Hepatocyte (in vitro differentiated cells): ENCODE measurements around the gene SP7. TPM values are rescaled to one million over a fixed set of nuclear protein-coding genes. Genes with fewer than 3 reads are reported as not detected.

Experiments
- DNase-seq: peaks from one replicate; pipeline ENCODE4 v3.0.0-alpha.2; 2016; ENCODE audit warnings: low spot score
- H2AFZ ChIP-seq: fragments of 200-600 bp; sonication (generic); 2 replicates; pipeline ENCODE4 v1.6.0; 2016; ENCODE audit warnings: antibody characterized with exemption, mild to moderate bottlenecking
- H3K27ac ChIP-seq: fragments of 200-600 bp; sonication (generic); 2 replicates; pipeline ENCODE4 v1.5.1; 2016; ENCODE audit warnings: mild to moderate bottlenecking
- H3K27me3 ChIP-seq: fragments of 200-600 bp; sonication (generic); 2 replicates; pipeline ENCODE4 v1.6.1; 2016
- H3K36me3 ChIP-seq: fragments of 200-600 bp; sonication (generic); replicated peaks from 2 replicates; pipeline ENCODE4 v1.5.1; 2016; ENCODE audit warnings: low read depth; ENCODE audit not compliant: insufficient read depth
- H3K4me1 ChIP-seq: fragments of 200-600 bp; sonication (generic); 2 replicates; pipeline ENCODE4 v1.5.1; 2016; ENCODE audit warnings: mild to moderate bottlenecking, moderate library complexity; ENCODE audit not compliant: insufficient read depth
- H3K4me2 ChIP-seq: fragments of 200-600 bp; sonication (generic); 2 replicates; pipeline ENCODE4 v1.6.0; 2016
- H3K4me3 ChIP-seq: fragments of 200-600 bp; sonication (generic); 2 replicates; pipeline ENCODE4 v1.5.1; 2016; ENCODE audit warnings: mild to moderate bottlenecking
- H3K79me2 ChIP-seq: fragments of 200-600 bp; sonication (generic); 2 replicates; pipeline ENCODE4 v1.6.0; 2017; ENCODE audit warnings: mild to moderate bottlenecking
- H3K9me2 ChIP-seq: fragments of 200-600 bp; sonication (generic); replicated peaks from 2 replicates; pipeline ENCODE4 v1.6.0; 2017; ENCODE audit warnings: mild to moderate bottlenecking; ENCODE audit not compliant: insufficient read depth
- H3K9me3 ChIP-seq: fragments of 200-600 bp; sonication (generic); 2 replicates; pipeline ENCODE4 v1.5.1; 2016; ENCODE audit warnings: low read depth, mild to moderate bottlenecking
- H4K20me1 ChIP-seq: fragments of 200-600 bp; sonication (generic); 2 replicates; pipeline ENCODE4 v1.6.0; 2016; ENCODE audit warnings: mild to moderate bottlenecking; ENCODE audit not compliant: insufficient read depth, poor library complexity, severe bottlenecking
- CTCF ChIP-seq: fragments of 200-600 bp; sonication (generic); IDR thresholded peaks from 2 replicates; pipeline ENCODE4 v1.5.1; 2016; ENCODE audit warnings: antibody characterized with exemption, mild to moderate bottlenecking; ENCODE audit not compliant: poor library complexity
- EZH2 ChIP-seq: fragments of 200-600 bp; sonication (generic); IDR thresholded peaks from 2 replicates; pipeline ENCODE4 v1.6.1; 2016; ENCODE audit warnings: antibody characterized with exemption, mild to moderate bottlenecking, borderline replicate concordance
- EZH2phosphoT487 ChIP-seq: fragments of 200-600 bp; sonication (generic); IDR thresholded peaks from one replicate; pipeline ENCODE4 v1.6.1; 2018; ENCODE audit warnings: antibody characterized with exemption, mild to moderate bottlenecking, low read depth, moderate library complexity; ENCODE audit not compliant: unreplicated experiment, severe bottlenecking
- WGBS: methylation state at CpG from one replicate; pipeline ENCODE4 v1.1.6; 2016; ENCODE audit warnings: low lambda C conversion rate; ENCODE audit errors: missing lambda C conversion rate; 5-methylcytosine and 5-hydroxymethylcytosine counted together
- polyA plus RNA-seq: library from polyadenylated mRNA; unstranded; fragments of >200 nt; fragmentation: Nextera tagmentation; extraction: Ambion mirVana; gene quantifications from 2 replicates; pipeline ENCODE4 v1.2.1, GENCODE V29; 2016
- total RNA-seq: library from RNA; depleted of rRNA; stranded (reverse); fragments of >200 nt; gene quantifications from 2 replicates; pipeline ENCODE4 v1.2.3, GENCODE V29; 2014

The SP7 gene
- total and polyA plus RNA-seq, 2 experiments from 2014 or later, result 0.20 to 0.60 TPM

GRCh38 chr12:53343969-53344368, 7.8 kb upstream of the SP7 start:
- Histone ChIP-seq H3K4me1 (peaks cover 5% of the 10 kb centered on the region), H3K27me3 (no peaks in the 10 kb centered on the region), H2AFZ (peak overlapping the region; percentile 99), H3K4me3 (no peak overlapping the region), H3K9me3 (no peaks in the 10 kb centered on the region), H3K9me2 (no peaks in the 10 kb centered on the region), H3K36me3 (no peaks in the 10 kb centered on the region), H4K20me1 (no peaks in the 10 kb centered on the region), H3K79me2 (no peaks in the 10 kb centered on the region), H3K27ac (no peak overlapping the region), H3K4me2 (peak overlapping the region; percentile 99)
- DNase-seq, result no peak
- TF ChIP-seq CTCF (no peak), EZH2phosphoT487 (no peak), EZH2 (no peak)
- 95% methylated on average over 4 of the region's 4 CpGs for WGBS

- no peak overlapping the region for H3K27ac ChIP-seq
- peaks cover 6% of the 10 kb centered on the region for H3K4me1 ChIP-seq
- H3K4me3 ChIP-seq, result no peak overlapping the region
- no peaks in the 10 kb centered on the region for H3K36me3 ChIP-seq
- no peak for DNase-seq
- no peaks in the 10 kb centered on the region for H3K27me3 ChIP-seq
- no peak overlapping the region for H2AFZ ChIP-seq
- H3K4me2 ChIP-seq, result no peak overlapping the region
- no peaks in the 10 kb centered on the region for H3K79me2 ChIP-seq
- H3K9me2 ChIP-seq, result no peaks in the 10 kb centered on the region
- TF ChIP-seq EZH2phosphoT487 (no peak), CTCF (no peak), EZH2 (no peak)
- H4K20me1 ChIP-seq, result no peaks in the 10 kb centered on the region
- WGBS, result 53% methylated on average over 3 of the region's 3 CpGs
- H3K9me3 ChIP-seq, result no peaks in the 10 kb centered on the region
Measured at GRCh38 chr12:53343449-53343848, 7.3 kb upstream of the SP7 start.

- H2AFZ ChIP-seq, result no peak overlapping the region
- H3K27ac ChIP-seq, result no peak overlapping the region
- H3K9me3 ChIP-seq, result no peaks in the 10 kb centered on the region
- no peak overlapping the region for H3K4me2 ChIP-seq
- no peaks in the 10 kb centered on the region for H3K9me2 ChIP-seq
- H3K36me3 ChIP-seq, result no peaks in the 10 kb centered on the region
- H3K27me3 ChIP-seq, result peaks cover 3% of the 10 kb centered on the region
- no peak overlapping the region for H3K4me3 ChIP-seq
- H4K20me1 ChIP-seq, result no peaks in the 10 kb centered on the region
- H3K79me2 ChIP-seq, result no peaks in the 10 kb centered on the region
- TF ChIP-seq EZH2phosphoT487 (no peak), CTCF (no peak), EZH2 (no peak)
- DNase-seq, result no peak
- WGBS, result 83% methylated on average over 8 of the region's 9 CpGs
- peaks cover 10% of the 10 kb centered on the region for H3K4me1 ChIP-seq
Measured at GRCh38 chr12:53340398-53340797, 4.2 kb upstream of the SP7 start.

- Histone ChIP-seq H2AFZ (no peak overlapping the region), H3K27ac (no peak overlapping the region), H4K20me1 (no peaks in the 10 kb centered on the region), H3K79me2 (no peaks in the 10 kb centered on the region), H3K4me3 (no peak overlapping the region), H3K4me2 (no peak overlapping the region), H3K9me2 (no peaks in the 10 kb centered on the region), H3K27me3 (peaks cover 3% of the 10 kb centered on the region), H3K36me3 (no peaks in the 10 kb centered on the region), H3K9me3 (no peaks in the 10 kb centered on the region), H3K4me1 (peaks cover 8% of the 10 kb centered on the region)
- TF ChIP-seq CTCF (no peak), EZH2phosphoT487 (no peak), EZH2 (no peak)
- DNase-seq, result peak; percentile 41
- WGBS, result 41% methylated on average over 2 of the region's 6 CpGs
Measured at GRCh38 chr12:53338916-53339315, 2.8 kb upstream of the SP7 start.
